Natural killer cell (primary cell): ENCODE measurements around the gene KCNF1. TPM values are rescaled to one million over a fixed set of nuclear protein-coding genes. Genes with fewer than 3 reads are reported as not detected.

ENCODE experiments used
- ATAC-seq, 3 donors: fragments of 150-1000 bp in 2 of 3; fragments of 200-7000 bp in 1 of 3; cut with Tn5 transposase; 1 replicate in 1 of 3; 2 replicates in 2 of 3; pipeline ENCODE4 v1.10.0; 2021; ENCODE audit warnings: mild to moderate bottlenecking in 2 of 3, moderate library complexity in 2 of 3
- DNase-seq, 2 donors: peaks; one replicate each; pipeline versions ENCODE4 v3.0.0 to v3.0.0-alpha.2; 2013 to 2021; ENCODE audit warnings: mixed read lengths in 1 of 2
- H3K27ac ChIP-seq: one replicate; pipeline ENCODE4 v1.5.1; 2013; ENCODE audit warnings: mild to moderate bottlenecking, low read length
- H3K27me3 ChIP-seq: one replicate; pipeline ENCODE4 v1.6.1; 2013; ENCODE audit warnings: low read length; ENCODE audit not compliant: control insufficient read depth, insufficient read depth
- H3K36me3 ChIP-seq: one replicate; pipeline ENCODE4 v1.6.1; 2013; ENCODE audit warnings: low read length; ENCODE audit not compliant: control insufficient read depth, insufficient read depth
- H3K4me1 ChIP-seq: one replicate; pipeline ENCODE4 v1.6.1; 2013; ENCODE audit warnings: low read length; ENCODE audit not compliant: control insufficient read depth, insufficient read depth
- H3K4me3 ChIP-seq: one replicate; pipeline ENCODE4 v1.5.1; 2013; ENCODE audit warnings: low read length
- H3K9me3 ChIP-seq: one replicate; pipeline ENCODE4 v1.6.1; 2013; ENCODE audit warnings: low read length; ENCODE audit not compliant: control insufficient read depth, insufficient read depth
- H3K27ac Mint-ChIP-seq, 2 donors: one replicate each; pipeline ENCODE4 v1.8.0; 2022; ENCODE audit warnings: mild to moderate bottlenecking in 2 of 2, mixed read lengths in 2 of 2, moderate library complexity in 1 of 2
- H3K27me3 Mint-ChIP-seq, 2 donors: one replicate each; pipeline ENCODE4 v1.8.0; 2022; ENCODE audit warnings: low read depth in 2 of 2, mixed read lengths in 2 of 2
- H3K36me3 Mint-ChIP-seq: one replicate; pipeline ENCODE4 v1.8.0; 2022; ENCODE audit warnings: mixed read lengths
- H3K4me1 Mint-ChIP-seq, 2 donors: one replicate each; pipeline ENCODE4 v1.8.0; 2022; ENCODE audit warnings: mixed read lengths in 2 of 2
- H3K4me3 Mint-ChIP-seq: one replicate; pipeline ENCODE4 v1.8.0; 2022; ENCODE audit warnings: mild to moderate bottlenecking, moderate library complexity, mixed read lengths
- H3K9me3 Mint-ChIP-seq, 2 donors: one replicate each; pipeline ENCODE4 v1.8.0; 2022; ENCODE audit warnings: mixed read lengths in 2 of 2
- WGBS: methylation state at CpG from one replicate; pipeline ENCODE4 v1.1.7; 2013; ENCODE audit warnings: missing lambda C conversion rate; ENCODE audit not compliant: insufficient coverage; 5-methylcytosine and 5-hydroxymethylcytosine counted together
- intact Hi-C: fragments of 100-400 bp; cut with micrococcal nuclease; formaldehyde crosslinking; loops from one replicate; pipeline ENCODE4 v1.14.2; 2022
- total RNA-seq, 4 donors: library from RNA; stranded (reverse); fragments of 120-200 nt in 1 of 4; gene quantifications; one replicate each; pipeline versions ENCODE4 v1.2.3 to v1.2.4, GENCODE V29; 2013 to 2022
- TF ChIP-seq, protein P1 (sequence below): fragments of 200-600 bp; IDR thresholded peaks from one replicate; pipeline ENCODE4 v1.8.0; 2022; ENCODE audit warnings: antibody characterized with exemption

KCNF1 gene
- total RNA-seq, 3 donors from 2014 or later (not counting 1 experiment from before 2014, with no cell fraction given) = not detected

DNA sequence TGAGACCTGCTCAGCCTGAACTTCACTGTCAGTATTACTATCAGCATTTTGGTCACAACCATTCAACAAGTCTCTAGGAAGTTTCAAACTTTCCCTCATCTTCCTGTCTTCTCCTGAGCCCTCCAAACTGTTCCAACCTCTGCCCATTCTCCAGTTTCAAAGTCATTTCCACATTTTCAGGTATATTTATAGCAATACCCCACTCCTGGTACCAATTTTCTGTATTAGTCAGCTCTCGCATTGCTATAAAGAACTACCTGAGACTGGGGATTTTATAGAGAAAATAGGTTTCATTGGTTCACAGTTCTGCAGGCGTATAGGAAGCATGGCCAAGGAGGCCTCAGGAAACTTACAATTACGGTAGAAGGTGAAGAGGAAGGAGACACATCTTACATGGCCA is 27.3 kb downstream of the KCNF1 start:
- Histone ChIP-seq H3K27me3 (no peaks in the 10 kb centered on the region), H3K9me3 (peaks cover 11% of the 10 kb centered on the region), H3K4me1 (no peaks in the 10 kb centered on the region), H3K27ac (no peak overlapping the region), H3K36me3 (no peaks in the 10 kb centered on the region), H3K4me3 (no peak overlapping the region)
- Mint-ChIP-seq H3K36me3 (peaks cover 9% of the 10 kb centered on the region), H3K27ac (no peak overlapping the region), H3K4me1 (no peaks in the 10 kb centered on the region), H3K9me3 (peaks cover 5 to 7% of the 10 kb centered on the region in 2 donors), H3K27me3 (peaks cover 11 to 20% of the 10 kb centered on the region in 2 donors), H3K4me3 (no peak overlapping the region)
- ATAC-seq = no peak
- intact Hi-C loops = no loop called here
- TF ChIP-seq, protein P1, sequence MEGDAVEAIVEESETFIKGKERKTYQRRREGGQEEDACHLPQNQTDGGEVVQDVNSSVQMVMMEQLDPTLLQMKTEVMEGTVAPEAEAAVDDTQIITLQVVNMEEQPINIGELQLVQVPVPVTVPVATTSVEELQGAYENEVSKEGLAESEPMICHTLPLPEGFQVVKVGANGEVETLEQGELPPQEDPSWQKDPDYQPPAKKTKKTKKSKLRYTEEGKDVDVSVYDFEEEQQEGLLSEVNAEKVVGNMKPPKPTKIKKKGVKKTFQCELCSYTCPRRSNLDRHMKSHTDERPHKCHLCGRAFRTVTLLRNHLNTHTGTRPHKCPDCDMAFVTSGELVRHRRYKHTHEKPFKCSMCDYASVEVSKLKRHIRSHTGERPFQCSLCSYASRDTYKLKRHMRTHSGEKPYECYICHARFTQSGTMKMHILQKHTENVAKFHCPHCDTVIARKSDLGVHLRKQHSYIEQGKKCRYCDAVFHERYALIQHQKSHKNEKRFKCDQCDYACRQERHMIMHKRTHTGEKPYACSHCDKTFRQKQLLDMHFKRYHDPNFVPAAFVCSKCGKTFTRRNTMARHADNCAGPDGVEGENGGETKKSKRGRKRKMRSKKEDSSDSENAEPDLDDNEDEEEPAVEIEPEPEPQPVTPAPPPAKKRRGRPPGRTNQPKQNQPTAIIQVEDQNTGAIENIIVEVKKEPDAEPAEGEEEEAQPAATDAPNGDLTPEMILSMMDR = no peak
- no peak for DNase-seq
- 88% methylated on average over 3 of the region's 3 CpGs for WGBS

DNA sequence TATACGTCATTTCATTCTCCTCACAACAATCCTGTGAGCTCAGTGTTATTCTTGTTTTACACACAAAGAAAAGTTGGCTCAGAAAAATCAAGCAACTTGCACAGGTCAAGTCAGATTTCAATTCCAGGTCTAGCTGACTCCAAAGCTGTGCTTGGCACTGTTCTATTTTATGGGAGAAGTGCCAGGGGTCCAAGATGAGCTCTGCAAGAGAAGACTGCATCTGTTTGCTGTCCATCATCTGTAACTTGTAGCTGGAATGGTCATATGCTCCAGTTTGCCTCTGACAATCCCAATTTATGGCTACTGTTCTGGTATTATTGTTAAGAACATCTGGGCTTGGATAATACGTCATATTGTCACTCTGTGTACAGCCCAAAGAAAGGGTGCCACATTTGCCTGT is 28.9 kb downstream of the KCNF1 start:
- DNase-seq = no peak
- no peaks in the 10 kb centered on the region for H3K4me1 ChIP-seq
- peaks cover 11% of the 10 kb centered on the region for H3K9me3 ChIP-seq
- Mint-ChIP-seq H3K36me3 (peaks cover 9% of the 10 kb centered on the region), H3K27me3 (peaks cover 11 to 25% of the 10 kb centered on the region in 2 donors), H3K27ac (no peak overlapping the region), H3K4me3 (no peak overlapping the region), H3K4me1 (no peaks in the 10 kb centered on the region), H3K9me3 (peaks cover 5 to 7% of the 10 kb centered on the region in 2 donors)
- WGBS = 90% methylated on average over 2 of the region's 2 CpGs
- H3K27ac ChIP-seq = no peak overlapping the region
- no peak overlapping the region for H3K4me3 ChIP-seq
- no peaks in the 10 kb centered on the region for H3K27me3 ChIP-seq
- intact Hi-C loops = no loop called here
- H3K36me3 ChIP-seq = no peaks in the 10 kb centered on the region
- TF ChIP-seq, protein P1 = no peak
- no peak for ATAC-seq

DNA sequence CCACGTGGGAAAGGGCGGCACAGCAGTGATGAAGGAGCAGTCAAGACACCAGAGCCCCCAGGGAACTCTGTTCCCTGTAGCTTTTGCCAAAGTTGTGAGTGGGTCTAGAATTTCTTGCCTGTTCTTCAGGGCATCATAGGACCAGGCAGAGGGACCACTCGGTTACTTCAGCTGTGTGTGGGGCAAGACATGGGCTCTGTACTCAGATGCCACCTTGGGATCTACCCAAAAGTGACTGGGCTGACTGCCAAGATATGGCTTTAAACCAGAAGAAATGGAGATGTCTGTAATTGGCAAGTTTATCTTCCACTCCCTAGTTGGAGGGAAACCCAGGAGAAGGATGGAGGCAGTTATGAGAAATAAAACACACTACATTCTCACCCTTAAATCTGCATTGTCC is 29.6 kb downstream of the KCNF1 start:
- ATAC-seq = no peak
- no peak overlapping the region for H3K4me3 ChIP-seq
- no peaks in the 10 kb centered on the region for H3K4me1 ChIP-seq
- no peak overlapping the region for H3K4me3 Mint-ChIP-seq
- DNase-seq = no peak
- peaks cover 11% of the 10 kb centered on the region for H3K9me3 ChIP-seq
- no peaks in the 10 kb centered on the region for H3K36me3 ChIP-seq
- intact Hi-C loops = no loop called here
- H3K9me3 Mint-ChIP-seq = peaks cover 5 to 7% of the 10 kb centered on the region in 2 donors
- no peaks in the 10 kb centered on the region for H3K27me3 ChIP-seq
- H3K36me3 Mint-ChIP-seq = peaks cover 9% of the 10 kb centered on the region
- peaks cover 11 to 21% of the 10 kb centered on the region in 2 donors for H3K27me3 Mint-ChIP-seq
- TF ChIP-seq, protein P1 = no peak
- no peak overlapping the region for H3K27ac ChIP-seq
- H3K4me1 Mint-ChIP-seq = no peaks in the 10 kb centered on the region
- 79% methylated on average over 3 of the region's 3 CpGs for WGBS
- no peak overlapping the region for H3K27ac Mint-ChIP-seq

DNA sequence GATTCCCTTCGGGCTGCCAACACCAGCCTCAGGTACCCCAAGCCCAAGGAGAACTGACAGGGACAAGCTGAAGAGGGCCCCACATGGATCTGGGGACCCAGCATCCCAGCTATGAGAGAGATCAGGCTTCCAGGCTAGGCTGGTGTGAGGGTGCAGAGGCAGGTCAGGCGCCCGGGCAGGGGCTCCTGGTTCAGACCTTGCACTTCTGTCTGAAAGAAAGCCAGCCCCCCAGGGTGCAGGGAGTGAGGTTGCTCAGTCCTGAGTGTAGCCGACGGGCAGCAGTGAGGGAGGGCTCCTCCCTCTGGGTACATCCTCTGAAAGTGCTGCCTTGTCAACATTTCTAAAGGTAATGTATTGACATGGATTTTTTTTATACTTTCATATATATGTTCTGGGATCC is 33.1 kb downstream of the KCNF1 start:
- H3K27ac Mint-ChIP-seq = no peak overlapping the region
- ATAC-seq (no peak), DNase-seq (no peak)
- H3K36me3 ChIP-seq = no peaks in the 10 kb centered on the region
- intact Hi-C loops = no loop called here
- peaks cover 28 to 33% of the 10 kb centered on the region in 2 donors for H3K27me3 Mint-ChIP-seq
- no peaks in the 10 kb centered on the region for H3K4me1 ChIP-seq
- H3K9me3 Mint-ChIP-seq = no peaks in the 10 kb centered on the region
- H3K27ac ChIP-seq = no peak overlapping the region
- TF ChIP-seq, protein P1 = no peak
- H3K27me3 ChIP-seq = peaks cover 4% of the 10 kb centered on the region
- no peaks in the 10 kb centered on the region for H3K4me1 Mint-ChIP-seq
- no peak overlapping the region for H3K4me3 Mint-ChIP-seq
- no peaks in the 10 kb centered on the region for H3K9me3 ChIP-seq
- 86% methylated on average over 5 of the region's 5 CpGs for WGBS
- H3K36me3 Mint-ChIP-seq = no peaks in the 10 kb centered on the region
- no peak overlapping the region for H3K4me3 ChIP-seq
